Measurements from ENCODE around the gene CFAP107. TPM values are rescaled to one million over a fixed set of nuclear protein-coding genes. Genes with fewer than 3 reads are reported as not detected.

The CFAP107 gene
- total RNA-seq, 1 donor from 2014 or later: not detected

DNA sequence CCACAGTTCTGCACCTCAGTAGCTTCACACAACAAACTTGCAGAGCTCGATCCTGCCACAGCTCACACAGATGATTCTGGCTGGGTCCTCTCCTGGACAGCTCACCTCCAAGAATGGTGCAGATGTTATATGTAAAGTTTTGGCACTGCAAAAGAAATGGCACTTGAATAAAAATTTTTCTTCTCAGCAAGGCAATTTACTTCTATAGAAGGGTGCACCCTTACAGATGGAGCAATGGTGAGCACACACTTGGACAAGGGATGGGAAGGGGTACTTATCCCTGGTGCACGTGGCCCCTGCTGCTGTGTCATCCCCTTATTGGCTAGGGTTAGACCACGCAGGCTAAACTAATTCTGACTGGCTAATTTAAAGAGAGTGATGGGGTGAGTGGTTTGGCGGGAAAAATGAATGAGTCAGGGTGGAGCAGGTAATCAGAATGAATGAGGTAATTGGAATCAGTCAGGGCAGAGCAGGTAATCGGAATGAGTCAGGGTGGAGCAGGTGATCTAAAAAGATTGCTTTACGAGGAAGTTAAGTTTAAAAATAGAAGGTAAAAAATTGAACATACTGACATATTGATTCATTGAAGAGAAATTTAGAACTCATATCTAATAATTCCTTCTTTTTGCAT, 42.1 kb upstream of the CFAP107 start:
- H4K20me1 ChIP-seq (ENCODE audit: low read depth): no peaks in the 10 kb centered on the region
- no peak for DNase-seq (ENCODE audit: low spot score)
- H3F3A ChIP-seq (ENCODE audit: low read depth): no peaks in the 10 kb centered on the region
- no peak overlapping the region for H3K27ac Mint-ChIP-seq
- H3K27me3 Mint-ChIP-seq (ENCODE audit: insufficient read depth, low read depth): peaks cover 3% of the 10 kb centered on the region
- no peak for TF ChIP-seq EZH2 (IDR thresholded peaks at IDR 0.05)
- TF ChIP-seq EZH2phosphoT487 (IDR thresholded peaks at IDR 0.05): no peak
- TF ChIP-seq, protein P1, sequence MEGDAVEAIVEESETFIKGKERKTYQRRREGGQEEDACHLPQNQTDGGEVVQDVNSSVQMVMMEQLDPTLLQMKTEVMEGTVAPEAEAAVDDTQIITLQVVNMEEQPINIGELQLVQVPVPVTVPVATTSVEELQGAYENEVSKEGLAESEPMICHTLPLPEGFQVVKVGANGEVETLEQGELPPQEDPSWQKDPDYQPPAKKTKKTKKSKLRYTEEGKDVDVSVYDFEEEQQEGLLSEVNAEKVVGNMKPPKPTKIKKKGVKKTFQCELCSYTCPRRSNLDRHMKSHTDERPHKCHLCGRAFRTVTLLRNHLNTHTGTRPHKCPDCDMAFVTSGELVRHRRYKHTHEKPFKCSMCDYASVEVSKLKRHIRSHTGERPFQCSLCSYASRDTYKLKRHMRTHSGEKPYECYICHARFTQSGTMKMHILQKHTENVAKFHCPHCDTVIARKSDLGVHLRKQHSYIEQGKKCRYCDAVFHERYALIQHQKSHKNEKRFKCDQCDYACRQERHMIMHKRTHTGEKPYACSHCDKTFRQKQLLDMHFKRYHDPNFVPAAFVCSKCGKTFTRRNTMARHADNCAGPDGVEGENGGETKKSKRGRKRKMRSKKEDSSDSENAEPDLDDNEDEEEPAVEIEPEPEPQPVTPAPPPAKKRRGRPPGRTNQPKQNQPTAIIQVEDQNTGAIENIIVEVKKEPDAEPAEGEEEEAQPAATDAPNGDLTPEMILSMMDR (IDR thresholded peaks at IDR 0.05): no peak
- H3K4me1 ChIP-seq: no peaks in the 10 kb centered on the region
- no peak overlapping the region for H3K27ac ChIP-seq
- no peak overlapping the region for H3K4me2 ChIP-seq
- H2AFZ ChIP-seq (replicated peaks): no peak overlapping the region
- H3K36me3 Mint-ChIP-seq: no peaks in the 10 kb centered on the region
- no peaks in the 10 kb centered on the region for H3K27me3 ChIP-seq
- no peaks in the 10 kb centered on the region for H3K9me3 ChIP-seq (ENCODE audit: low read depth)
- no peaks in the 10 kb centered on the region for H3K4me1 Mint-ChIP-seq
- no peak overlapping the region for H3K4me3 ChIP-seq
- no peak overlapping the region for H3K9ac ChIP-seq
- peaks cover 2% of the 10 kb centered on the region for H3K9me3 Mint-ChIP-seq
- no peak overlapping the region for H3K4me3 Mint-ChIP-seq
- H3K36me3 ChIP-seq: no peaks in the 10 kb centered on the region
- no peaks in the 10 kb centered on the region for H3K79me2 ChIP-seq (ENCODE audit: low read depth)

DNA sequence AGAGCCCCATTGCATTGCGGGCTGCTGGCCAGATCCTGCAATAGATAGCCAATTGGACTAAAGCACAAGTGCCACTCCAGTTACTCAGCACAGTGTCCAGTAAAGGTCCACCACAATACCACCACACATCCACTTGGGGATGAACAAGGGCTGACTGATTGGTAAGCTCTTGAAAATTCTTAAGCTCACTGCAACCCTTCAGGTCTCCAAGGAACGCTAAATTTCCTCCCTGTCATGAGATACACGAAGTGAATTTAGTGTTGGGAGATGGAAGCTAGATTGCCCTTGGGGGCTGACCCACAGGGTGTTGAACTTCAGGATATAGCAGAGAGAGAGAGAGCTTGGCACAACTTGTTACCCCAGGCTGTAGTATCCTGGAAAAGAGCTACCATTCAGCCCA, 39.9 kb upstream of the CFAP107 start:
- no peak for DNase-seq (ENCODE audit: low spot score)
- Histone ChIP-seq H4K20me1 (ENCODE audit: low read depth) (no peaks in the 10 kb centered on the region), H3K4me2 (no peak overlapping the region), H3K79me2 (ENCODE audit: low read depth) (no peaks in the 10 kb centered on the region), H3K27me3 (no peaks in the 10 kb centered on the region), H3K4me1 (no peaks in the 10 kb centered on the region), H3F3A (ENCODE audit: low read depth) (no peaks in the 10 kb centered on the region), H3K9ac (no peak overlapping the region), H3K4me3 (no peak overlapping the region), H2AFZ (replicated peaks) (no peak overlapping the region), H3K36me3 (no peaks in the 10 kb centered on the region), H3K27ac (no peak overlapping the region), H3K9me3 (ENCODE audit: low read depth) (no peaks in the 10 kb centered on the region)
- Mint-ChIP-seq H3K27me3 (ENCODE audit: insufficient read depth, low read depth) (peaks cover 3% of the 10 kb centered on the region), H3K36me3 (no peaks in the 10 kb centered on the region), H3K4me1 (no peaks in the 10 kb centered on the region), H3K4me3 (no peak overlapping the region), H3K9me3 (peaks cover 2% of the 10 kb centered on the region), H3K27ac (no peak overlapping the region)
- no peak for TF ChIP-seq EZH2 (IDR thresholded peaks at IDR 0.05)
- TF ChIP-seq EZH2phosphoT487 (IDR thresholded peaks at IDR 0.05): no peak
- TF ChIP-seq, protein P1 (IDR thresholded peaks at IDR 0.05): no peak

DNA sequence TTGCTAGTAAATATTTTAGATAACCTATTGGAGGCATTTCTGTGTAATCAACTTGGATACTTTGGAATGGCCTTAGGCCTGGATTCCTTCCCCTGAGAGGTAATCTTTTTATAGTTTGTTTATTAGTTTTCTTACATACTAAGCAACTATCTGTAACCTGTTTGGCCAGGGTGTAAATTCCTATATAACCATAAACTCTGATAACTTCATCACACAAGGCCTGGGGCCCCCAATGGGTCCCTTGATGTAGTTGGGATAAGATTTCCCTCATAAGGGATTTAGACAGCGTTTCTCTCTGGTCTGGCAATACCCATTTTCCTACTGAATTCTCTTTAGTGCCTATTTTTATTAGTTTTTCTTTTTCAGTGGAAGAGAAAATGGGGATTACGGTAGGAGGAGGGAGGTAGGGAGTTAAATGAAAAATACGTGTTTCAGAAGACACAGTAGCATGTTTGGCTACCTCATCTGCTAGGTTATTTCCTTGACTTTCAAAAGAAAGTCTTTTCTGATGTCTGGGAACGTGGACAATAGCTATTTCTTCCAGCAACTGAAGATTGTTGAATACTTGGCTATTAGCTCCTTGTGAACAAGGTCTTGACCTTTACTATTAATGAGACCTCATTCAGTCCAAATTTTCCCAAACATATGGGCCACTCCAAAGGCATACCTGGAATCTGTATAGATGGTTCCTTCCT, 37.5 kb upstream of the CFAP107 start:
- no peak for DNase-seq (ENCODE audit: low spot score)
- Histone ChIP-seq H3K4me2 (no peak overlapping the region), H3K27me3 (no peaks in the 10 kb centered on the region), H3K79me2 (ENCODE audit: low read depth) (no peaks in the 10 kb centered on the region), H3K9ac (no peak overlapping the region), H3K27ac (no peak overlapping the region), H3K4me3 (no peak overlapping the region), H3K9me3 (ENCODE audit: low read depth) (no peaks in the 10 kb centered on the region), H3K4me1 (no peaks in the 10 kb centered on the region), H4K20me1 (ENCODE audit: low read depth) (no peaks in the 10 kb centered on the region), H3K36me3 (no peaks in the 10 kb centered on the region), H2AFZ (replicated peaks) (no peak overlapping the region), H3F3A (ENCODE audit: low read depth) (no peaks in the 10 kb centered on the region)
- no peak for TF ChIP-seq EZH2phosphoT487 (IDR thresholded peaks at IDR 0.05)
- TF ChIP-seq, protein P1 (IDR thresholded peaks at IDR 0.05): no peak
- no peak for TF ChIP-seq EZH2 (IDR thresholded peaks at IDR 0.05)
- H3K36me3 Mint-ChIP-seq: no peaks in the 10 kb centered on the region
- H3K27me3 Mint-ChIP-seq (ENCODE audit: insufficient read depth, low read depth): peaks cover 4% of the 10 kb centered on the region
- no peak overlapping the region for H3K27ac Mint-ChIP-seq
- H3K4me1 Mint-ChIP-seq: no peaks in the 10 kb centered on the region
- H3K4me3 Mint-ChIP-seq: no peak overlapping the region
- H3K9me3 Mint-ChIP-seq: no peaks in the 10 kb centered on the region
